GM18870 (cell line): ENCODE data around the gene SMG9.

Experiments
- ATAC-seq: cut with Tn5 transposase; IDR thresholded peaks from one replicate; pipeline ENCODE4 v1.9.1; 2021; ENCODE audit warnings: moderate library complexity; ENCODE audit not compliant: unreplicated experiment

Gene SMG9

DNA sequence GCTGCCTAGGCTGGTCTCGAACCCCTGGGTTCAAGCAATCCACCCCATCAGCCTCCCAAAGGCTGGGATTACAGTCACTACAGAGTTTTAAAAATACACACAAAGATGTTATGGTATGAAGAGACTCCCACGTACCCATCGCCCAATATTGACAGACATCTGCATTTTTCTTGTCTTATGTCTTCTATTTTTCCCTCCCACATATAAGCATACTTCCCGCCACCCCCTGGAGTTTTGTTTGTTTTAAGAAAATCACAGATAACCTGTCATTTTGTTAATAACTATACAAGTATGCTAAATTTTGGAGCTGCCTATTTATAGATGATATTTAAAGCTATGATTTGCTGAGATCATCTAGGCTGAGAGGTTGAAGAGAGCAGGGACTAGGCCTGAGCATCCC lies 6.2 kb upstream of the SMG9 start:
- no peak for ATAC-seq

DNA sequence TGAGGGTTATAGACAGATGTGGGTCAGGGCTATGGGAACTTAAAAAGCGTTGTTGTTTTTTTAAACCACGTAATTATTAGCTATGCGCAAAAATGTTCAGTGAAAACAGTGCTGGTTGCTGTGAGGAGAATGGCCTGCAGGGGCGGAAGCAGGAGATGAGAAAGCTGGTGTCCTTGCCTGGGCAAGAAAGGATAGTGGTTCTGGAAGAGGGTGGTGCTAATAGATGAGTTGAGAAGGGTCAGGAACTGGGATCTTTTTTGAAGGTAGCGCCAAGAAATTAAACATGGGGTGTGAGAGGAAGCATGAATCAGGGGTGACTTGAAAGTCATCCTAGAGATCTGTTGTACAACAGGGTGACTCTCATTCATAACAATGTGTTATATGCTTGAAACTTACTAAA lies 4.8 kb upstream of the SMG9 start:
- ATAC-seq, result no peak

GRCh38 chr19:43755256-43755801 lies 567 bp upstream of the SMG9 start:
- ATAC-seq, result no peak

GRCh38 chr19:43754253-43754502 lies 584 bp downstream of the SMG9 start:
- peak; percentile 21 for ATAC-seq

GRCh38 chr19:43752287-43752875 lies 2.4 kb downstream of the SMG9 start:
- ATAC-seq, result no peak

GRCh38 chr19:43751466-43752220 lies 3.1 kb downstream of the SMG9 start:
- no peak for ATAC-seq

- ATAC-seq, result no peak
These were observed 4.9 kb downstream of the SMG9 start for GRCh38 chr19:43749898-43750297.

DNA sequence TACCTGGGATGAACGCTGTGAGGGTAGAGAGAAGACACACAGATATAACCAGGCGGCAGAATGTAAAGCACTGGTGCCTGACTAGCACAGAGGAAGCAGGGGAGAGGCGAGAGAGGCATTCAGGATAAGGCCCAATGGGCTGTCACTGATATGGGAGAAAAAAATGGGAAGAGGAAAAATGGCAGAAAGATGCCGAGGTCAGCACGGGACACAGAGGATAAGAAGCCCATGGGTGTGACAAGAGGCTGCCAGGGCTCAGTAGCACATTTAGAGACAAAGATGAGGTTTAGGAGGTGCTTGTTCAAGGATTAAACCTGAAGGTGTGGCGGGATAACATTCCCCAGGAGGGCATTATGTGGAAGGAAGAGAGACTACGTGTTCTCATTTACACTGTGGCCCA lies 5.6 kb downstream of the SMG9 start:
- ATAC-seq, result no peak

- no peak for ATAC-seq
These were observed 6.1 kb downstream of the SMG9 start for GRCh38 chr19:43748685-43749084.

DNA sequence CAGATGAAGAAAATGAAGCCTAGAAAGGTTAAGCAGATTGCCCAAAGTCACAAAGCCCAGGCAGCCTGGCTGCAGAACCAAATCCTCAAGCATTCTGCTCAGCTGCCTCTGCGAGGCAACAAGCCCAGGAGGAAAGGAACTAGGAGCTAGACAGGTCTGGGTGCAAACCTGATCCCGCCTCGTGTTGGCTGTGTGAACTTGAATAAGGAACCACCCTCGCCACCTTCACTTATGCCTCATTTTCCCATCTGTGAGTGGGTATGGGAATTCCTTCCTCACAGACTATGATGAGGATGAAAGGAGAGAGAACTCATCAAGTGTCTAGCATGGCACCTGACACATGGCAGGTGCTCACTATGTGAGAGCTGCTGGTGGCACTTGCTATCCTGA lies 6.6 kb downstream of the SMG9 start:
- ATAC-seq, result no peak

DNA sequence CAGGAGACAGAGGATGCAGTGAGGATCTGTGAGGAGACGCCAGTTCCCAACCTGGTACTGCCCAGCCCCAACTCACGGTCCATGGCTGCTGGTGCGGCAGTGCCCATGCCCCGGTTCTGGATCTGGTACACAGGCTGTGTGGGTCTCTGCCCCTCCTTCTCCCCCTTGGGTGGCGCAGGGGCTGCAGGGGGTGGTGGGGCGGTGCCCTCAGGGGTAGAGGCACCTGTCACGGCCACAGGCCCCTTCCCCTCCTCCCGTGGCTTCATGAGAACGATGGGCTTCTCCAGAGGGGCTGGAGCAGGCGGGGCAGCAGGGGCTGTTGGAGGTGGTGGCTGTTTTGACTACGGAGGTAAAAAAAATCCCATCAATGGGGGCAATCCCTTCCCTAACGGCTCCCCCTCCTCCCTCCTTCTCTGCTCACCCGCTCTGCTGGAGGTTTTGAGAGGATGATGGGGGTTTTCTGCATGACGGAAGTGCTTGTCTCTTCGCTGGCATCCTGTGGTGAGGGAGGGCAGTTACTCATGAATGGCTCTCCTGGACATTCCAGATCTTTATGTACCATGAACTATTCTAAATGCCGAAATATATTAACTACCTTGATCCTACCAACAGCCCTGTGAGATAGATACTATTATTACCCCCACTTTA lies 7.1 kb downstream of the SMG9 start:
- no peak for ATAC-seq

DNA sequence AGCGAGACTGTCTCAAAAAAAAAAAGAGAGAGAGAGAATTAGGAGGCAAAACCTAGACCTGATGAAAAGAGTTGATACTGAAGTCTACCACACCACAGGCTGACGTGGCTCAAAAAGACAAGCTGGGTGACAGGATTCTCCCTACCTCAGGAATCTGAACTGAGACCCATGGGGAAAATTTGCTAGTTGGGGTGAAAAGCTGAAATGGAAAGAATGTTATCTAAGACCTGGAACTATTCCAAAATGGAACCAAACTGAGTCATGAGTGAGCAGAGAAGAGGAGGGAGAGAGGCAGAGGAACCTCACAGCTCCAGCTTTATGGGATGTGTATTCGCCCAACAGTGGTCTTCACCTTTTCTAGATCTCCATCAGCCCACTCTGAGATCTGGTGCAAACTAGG lies 11.7 kb downstream of the SMG9 start:
- ATAC-seq, result no peak

GRCh38 chr19:43741075-43741825 lies 13.5 kb downstream of the SMG9 start:
- no peak for ATAC-seq

DNA sequence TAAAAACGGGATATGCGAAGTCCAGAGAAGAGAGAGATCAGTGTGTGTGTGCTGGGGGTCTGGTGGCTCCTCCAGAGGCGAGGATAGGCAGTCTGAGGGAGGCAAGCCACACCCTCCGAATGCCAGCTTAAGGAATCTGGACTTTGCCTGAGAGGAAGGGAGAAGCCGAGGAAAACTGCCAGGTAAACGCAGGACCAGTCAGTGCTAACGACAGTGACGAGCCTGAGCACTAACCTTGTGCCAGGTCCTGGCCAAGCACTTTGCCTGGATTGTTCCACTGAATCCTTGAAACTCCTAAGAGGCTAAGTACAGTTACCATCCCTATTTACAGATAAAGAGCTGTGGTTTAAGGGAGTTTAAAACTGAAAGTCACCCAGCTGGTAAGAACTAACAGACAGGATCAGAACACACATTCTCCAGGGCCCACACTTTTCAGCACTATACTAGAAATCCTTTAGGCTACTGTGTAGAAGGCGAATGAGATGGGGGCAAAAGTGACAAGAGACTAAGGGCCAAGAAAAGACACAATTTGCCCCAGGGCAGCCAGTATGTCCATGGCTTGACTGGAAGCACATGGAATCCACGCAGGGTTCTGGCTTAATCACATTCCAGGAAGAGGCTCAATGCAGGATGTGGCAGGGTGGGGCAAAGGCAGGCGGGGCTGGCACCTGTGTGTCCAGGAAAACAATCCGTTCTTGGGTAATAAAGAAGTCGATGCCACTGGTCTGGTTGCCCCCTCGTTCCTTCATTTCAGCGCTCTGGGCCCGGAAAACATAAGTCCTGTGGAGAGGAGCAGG lies 15.1 kb downstream of the SMG9 start:
- no peak for ATAC-seq

- no peak for ATAC-seq
These were observed 16.0 kb downstream of the SMG9 start for GRCh38 chr19:43738780-43739211.

GRCh38 chr19:43735957-43736356 lies 18.8 kb downstream of the SMG9 start:
- no peak for ATAC-seq

DNA sequence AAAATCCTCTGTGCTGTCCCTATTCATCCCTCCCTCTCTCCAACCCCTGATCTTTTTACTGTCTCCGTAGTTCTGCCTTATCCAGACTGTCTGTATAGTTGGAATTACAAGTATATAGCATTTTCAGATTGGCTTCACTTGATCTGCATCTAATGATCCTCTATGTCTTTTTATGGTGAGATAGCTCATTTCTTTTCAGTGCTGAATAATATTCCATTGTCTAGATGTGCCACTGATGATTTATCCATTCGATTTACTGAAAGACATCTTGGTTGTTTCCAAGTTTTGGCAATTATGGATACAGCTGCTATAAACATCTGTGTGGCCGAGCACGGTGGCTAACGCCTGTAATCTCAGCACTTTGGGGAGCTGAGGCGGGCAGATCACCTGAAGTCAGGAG lies 19.7 kb downstream of the SMG9 start:
- no peak for ATAC-seq

- ATAC-seq, result no peak
These were observed 22.9 kb downstream of the SMG9 start for GRCh38 chr19:43731846-43732245.

- ATAC-seq, result no peak
These were observed 23.4 kb downstream of the SMG9 start for GRCh38 chr19:43731346-43731745.

DNA sequence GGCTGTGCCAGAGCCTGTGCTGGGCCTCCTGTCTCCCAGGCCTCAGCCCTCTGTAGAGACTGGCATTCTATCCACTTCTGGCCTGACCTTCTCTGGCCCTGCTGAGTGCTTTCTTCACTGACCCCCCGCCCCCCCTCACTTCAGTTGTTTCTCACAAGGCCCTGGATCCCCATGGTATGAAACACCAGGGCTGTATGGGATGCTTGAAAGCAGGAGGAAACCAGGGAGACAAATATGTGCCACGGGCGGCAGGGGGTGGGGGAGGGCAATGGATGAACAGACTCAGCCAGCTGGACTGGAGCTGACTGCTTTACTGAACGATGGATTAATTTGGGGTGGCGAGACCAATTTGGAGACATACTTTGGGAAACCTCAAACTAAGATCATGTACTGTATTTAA lies 24.8 kb downstream of the SMG9 start:
- no peak for ATAC-seq

GRCh38 chr19:43727593-43727853 lies 27.2 kb downstream of the SMG9 start:
- no peak for ATAC-seq
